ENCODE data around the gene PFN1. TPM values are rescaled to one million over a fixed set of nuclear protein-coding genes. Genes with fewer than 3 reads are reported as not detected.

PFN1 gene
- total RNA-seq = 182 TPM
- long read RNA-seq, transcript PFN1-201 (3 exons, 1,291 nt) = major isoform, 158 of 167 reads
- long read RNA-seq, partial matches to known transcripts = 0 of 167 reads
- long read RNA-seq, other reads (novel, unspliced or antisense) = 5 of 167 reads

DNA sequence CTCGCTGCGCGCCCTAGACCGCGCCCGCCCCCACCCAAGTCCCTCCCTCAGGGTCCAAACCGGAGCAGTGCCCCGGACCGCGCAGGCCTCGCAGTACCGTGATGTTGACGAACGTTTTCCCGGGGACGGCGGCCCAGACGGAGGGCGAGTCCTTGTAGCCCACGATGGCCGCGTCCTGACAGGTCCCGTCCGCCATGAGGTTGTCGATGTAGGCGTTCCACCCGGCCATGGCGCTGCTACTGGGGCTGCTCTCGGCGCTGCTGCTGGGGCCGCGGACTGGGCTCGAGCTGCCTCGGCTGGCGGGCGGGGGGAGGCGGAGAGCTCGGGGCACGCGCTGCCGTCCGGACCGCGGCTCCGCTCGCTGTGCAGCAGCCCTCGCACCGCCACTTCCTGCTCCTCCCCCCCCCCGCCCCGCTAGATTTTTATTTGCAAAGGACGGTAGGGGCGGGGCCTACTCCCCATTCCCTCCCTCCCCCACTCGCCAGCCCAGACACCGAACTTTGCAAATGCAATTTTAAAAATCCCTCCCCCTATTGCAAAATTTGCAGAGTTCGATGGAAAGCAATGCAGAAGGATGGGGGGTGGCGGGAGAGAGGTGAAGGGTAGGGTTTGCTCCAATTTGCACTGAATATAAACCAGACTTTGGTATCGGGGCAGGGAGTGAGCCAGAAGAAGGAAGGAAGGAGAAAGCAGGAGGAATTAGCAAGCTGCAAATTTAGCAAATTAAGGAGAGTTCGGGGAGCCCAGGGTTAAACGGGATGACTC is at the start of gene PFN1:
Gene PFN1, minus strand, starts transcription at position 365 of the 765 bp plus-strand sequence. Its CDS starts 136 bp downstream, at position 229.
- H3K27me3 ChIP-seq (ENCODE audit: low read depth) = no peaks in the 10 kb centered on the region
- intact Hi-C loops (cut with micrococcal nuclease) = no loop called here
- no peak for TF ChIP-seq CTCF (IDR thresholded peaks at IDR 0.05; ENCODE audit: borderline replicate concordance)
- no peaks in the 10 kb centered on the region for H3K9me3 ChIP-seq (replicated peaks)
- DNase-seq = peak; percentile 93
- peaks cover 34% of the 10 kb centered on the region for H3K36me3 ChIP-seq
- peak within 1 kb of the TSS; percentile 100 for H3K27ac ChIP-seq (replicated peaks)
- peaks cover 84% of the 10 kb centered on the region for H3K4me1 ChIP-seq
- H3K4me3 ChIP-seq = peak within 1 kb of the TSS; percentile 99

DNA sequence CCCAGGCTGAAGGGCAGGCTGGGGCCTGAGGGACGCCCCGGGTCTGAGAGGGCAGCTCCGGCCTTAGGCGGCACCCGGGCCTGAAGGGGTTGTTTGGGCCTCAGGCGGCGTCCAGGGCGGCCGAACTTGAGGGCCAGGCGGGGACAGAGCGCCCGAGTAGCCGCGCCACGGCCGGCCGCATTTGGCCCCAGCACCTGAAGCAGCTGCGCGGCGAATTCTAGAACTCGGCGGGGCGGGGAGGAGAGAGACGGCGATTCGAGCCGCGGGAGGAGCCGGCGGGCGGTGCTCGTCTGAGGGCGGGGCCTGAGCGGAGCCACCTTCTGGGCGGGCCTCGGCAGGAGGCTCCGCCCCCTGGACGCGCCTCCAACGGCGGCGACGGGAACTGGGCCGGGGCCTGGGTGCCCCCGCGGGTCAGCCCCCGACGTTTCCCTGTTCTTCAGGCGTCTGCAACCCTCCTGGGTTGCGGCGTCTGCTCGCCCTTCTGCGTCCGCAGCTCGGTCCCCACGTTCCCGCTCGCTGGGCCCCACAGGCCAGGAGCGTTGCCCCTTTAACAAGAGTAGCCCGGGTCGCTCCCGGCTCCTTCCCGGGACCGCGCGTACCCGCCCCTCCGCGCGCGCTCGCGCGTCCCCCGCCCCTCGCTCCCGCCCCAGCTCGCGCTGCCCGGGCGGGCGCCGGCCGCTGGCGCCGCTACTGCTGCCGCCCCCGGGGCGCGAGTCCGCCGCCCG is 49.1 kb upstream of the PFN1 start, which contains the start of the genes INCA1 and KIF1C:
Gene INCA1, minus strand, starts transcription at position 221 of the 725 bp plus-strand sequence. CDS start 3,085 bp downstream, outside the sequence.
Gene KIF1C, plus strand, starts transcription at position 649 of the 725 bp plus-strand sequence. CDS start 2,297 bp downstream, outside the sequence.
- intact Hi-C loops (cut with micrococcal nuclease) = no loop called here
- H3K9me3 ChIP-seq (replicated peaks) = no peaks in the 10 kb centered on the region
- peak within 1 kb of the TSS; percentile 92 for H3K4me3 ChIP-seq
- peaks cover 16% of the 10 kb centered on the region for H3K36me3 ChIP-seq
- H3K4me1 ChIP-seq = peaks cover 54% of the 10 kb centered on the region
- H3K27ac ChIP-seq (replicated peaks) = peak within 1 kb of the TSS; percentile 96
- no peaks in the 10 kb centered on the region for H3K27me3 ChIP-seq (ENCODE audit: low read depth)
- TF ChIP-seq CTCF (IDR thresholded peaks at IDR 0.05; ENCODE audit: borderline replicate concordance) = peak; percentile 47
- peak; percentile 95 for DNase-seq

- Histone ChIP-seq H3K27ac (replicated peaks) (no peak overlapping the region), H3K4me3 (no peak overlapping the region), H3K9me3 (replicated peaks) (no peaks in the 10 kb centered on the region), H3K36me3 (no peaks in the 10 kb centered on the region), H3K27me3 (ENCODE audit: low read depth) (no peaks in the 10 kb centered on the region), H3K4me1 (peaks cover 24% of the 10 kb centered on the region)
- intact Hi-C loops (cut with micrococcal nuclease) = no loop called here
- no peak for DNase-seq
- TF ChIP-seq CTCF (IDR thresholded peaks at IDR 0.05; ENCODE audit: borderline replicate concordance) = no peak
Observed at GRCh38 chr17:4994081-4994595, 45.8 kb upstream of the PFN1 start.

- H3K27me3 ChIP-seq (ENCODE audit: low read depth) = no peaks in the 10 kb centered on the region
- peak; percentile 50 for DNase-seq
- H3K4me1 ChIP-seq = peaks cover 39% of the 10 kb centered on the region
- intact Hi-C loops (cut with micrococcal nuclease) = no loop called here
- no peak for TF ChIP-seq CTCF (IDR thresholded peaks at IDR 0.05; ENCODE audit: borderline replicate concordance)
- H3K4me3 ChIP-seq = peak overlapping the region; percentile 90
- no peaks in the 10 kb centered on the region for H3K9me3 ChIP-seq (replicated peaks)
- peaks cover 12% of the 10 kb centered on the region for H3K36me3 ChIP-seq
- H3K27ac ChIP-seq (replicated peaks) = peak overlapping the region; percentile 95
Observed at GRCh38 chr17:4987767-4988567, 39.6 kb upstream of the PFN1 start.
